Renal pelvis (tissue), 4 donors: ENCODE data around the gene RSF1. TPM values are rescaled to one million over a fixed set of nuclear protein-coding genes. Genes with fewer than 3 reads are reported as not detected.

Experiments
- DNase-seq: peaks from one replicate; pipeline ENCODE4 v3.0.0-alpha.2; 2013
- polyA plus RNA-seq, 3 donors: library from polyadenylated mRNA; unstranded; fragments of 120-200 nt; gene quantifications; one replicate each; pipeline ENCODE4 v1.2.1, GENCODE V29; 2013; ENCODE audit not compliant: insufficient read length in 3 of 3

Gene RSF1
- polyA plus RNA-seq, 3 donors: 64.5 to 67.7 (median 65.2) TPM

DNA sequence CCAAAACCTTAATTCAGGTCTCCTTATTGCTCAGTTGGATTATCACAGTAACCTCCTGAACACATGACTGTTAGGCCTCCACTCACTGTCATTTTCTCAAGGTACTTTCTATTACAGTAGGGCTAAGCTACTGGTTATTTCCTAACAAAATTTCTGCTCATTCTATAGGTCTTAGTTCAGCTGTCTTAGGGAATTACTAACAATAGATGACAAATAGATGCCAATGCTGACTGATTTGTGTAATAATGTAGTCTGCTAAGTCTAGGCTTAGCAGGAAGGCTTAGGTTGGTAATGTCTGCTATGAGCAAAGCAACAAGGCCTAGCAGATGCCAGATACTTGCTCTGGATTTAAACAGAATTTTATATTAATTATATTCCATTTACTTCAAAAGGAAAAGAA is 58.1 kb downstream of the RSF1 start:
- no peak for DNase-seq

DNA sequence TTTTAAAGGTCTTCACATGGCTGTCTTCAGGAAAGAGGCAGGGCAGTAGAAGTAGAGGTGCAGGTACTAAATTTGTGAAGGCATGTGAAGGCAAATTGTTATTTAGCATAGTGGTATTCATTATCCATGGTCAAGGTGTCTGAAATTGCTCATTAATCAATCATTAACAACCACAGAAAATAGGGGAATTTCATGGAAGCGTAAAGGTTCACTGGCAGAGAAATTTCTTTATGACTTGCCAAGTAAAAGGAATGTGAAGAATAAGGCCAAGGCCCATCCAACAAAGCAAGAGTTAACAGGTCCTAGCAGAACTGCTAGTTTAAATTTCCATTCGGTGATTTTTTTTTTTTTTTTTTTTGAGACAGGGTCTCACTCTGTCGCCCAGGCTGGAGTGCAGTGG is 59.0 kb downstream of the RSF1 start:
- no peak for DNase-seq

- no peak for DNase-seq
These were observed 62.2 kb downstream of the RSF1 start for GRCh38 chr11:77758331-77758730.

- no peak for DNase-seq
These were observed 67.3 kb downstream of the RSF1 start for GRCh38 chr11:77753230-77753629.

- DNase-seq: peak; percentile 11
These were observed 68.0 kb downstream of the RSF1 start for GRCh38 chr11:77752516-77752915.

- no peak for DNase-seq
These were observed 69.9 kb downstream of the RSF1 start for GRCh38 chr11:77750394-77751156.

- DNase-seq: no peak
These were observed 71.3 kb downstream of the RSF1 start for GRCh38 chr11:77749232-77749631.

DNA sequence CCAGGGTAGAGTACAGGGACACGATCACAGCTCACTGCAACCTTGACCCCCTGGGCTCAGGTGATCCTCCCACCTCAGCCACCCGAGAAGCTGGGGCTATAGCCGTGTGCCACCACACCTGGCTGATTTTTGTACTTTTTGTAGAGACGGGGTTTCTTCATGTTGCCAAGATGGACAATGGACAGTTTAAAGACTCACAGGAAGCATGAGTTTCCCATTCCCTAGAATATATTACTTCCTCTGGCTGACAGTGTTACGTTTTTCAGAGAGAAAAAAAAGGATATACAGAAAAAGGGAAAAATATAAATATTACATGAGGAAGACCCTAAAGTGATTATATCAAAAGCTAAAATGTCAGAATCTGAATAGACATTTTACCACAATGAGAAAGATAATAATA is 72.3 kb downstream of the RSF1 start:
- no peak for DNase-seq

DNA sequence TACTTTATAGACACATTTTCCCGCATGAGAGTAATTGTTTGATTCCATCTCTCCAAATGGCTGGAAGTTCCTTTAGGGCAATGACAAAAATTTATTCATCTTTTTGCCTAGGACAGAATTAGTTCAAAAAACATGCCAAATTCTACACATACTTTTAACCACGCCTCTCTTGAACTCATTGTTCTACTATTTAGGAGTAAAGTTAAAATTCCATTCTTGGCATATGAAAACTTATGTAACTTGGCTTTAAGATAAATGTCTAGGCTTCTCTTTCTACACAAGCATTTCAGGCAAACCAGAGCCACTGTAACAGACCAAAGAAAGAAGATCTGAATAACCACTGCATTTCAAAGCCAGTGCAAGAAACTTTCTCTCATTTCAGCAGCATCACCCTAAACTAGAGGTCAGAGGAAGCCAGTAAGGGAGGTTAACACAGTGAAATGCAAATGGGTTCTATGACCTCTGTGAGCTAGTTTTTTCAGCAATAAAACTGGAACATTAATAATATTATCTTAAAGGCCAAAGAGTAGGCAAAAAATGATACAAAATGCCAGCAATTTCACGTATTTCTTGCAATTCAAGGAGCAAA is 73.0 kb downstream of the RSF1 start:
- no peak for DNase-seq

GRCh38 chr11:77736473-77736872 is 84.0 kb downstream of the RSF1 start:
- DNase-seq: no peak

DNA sequence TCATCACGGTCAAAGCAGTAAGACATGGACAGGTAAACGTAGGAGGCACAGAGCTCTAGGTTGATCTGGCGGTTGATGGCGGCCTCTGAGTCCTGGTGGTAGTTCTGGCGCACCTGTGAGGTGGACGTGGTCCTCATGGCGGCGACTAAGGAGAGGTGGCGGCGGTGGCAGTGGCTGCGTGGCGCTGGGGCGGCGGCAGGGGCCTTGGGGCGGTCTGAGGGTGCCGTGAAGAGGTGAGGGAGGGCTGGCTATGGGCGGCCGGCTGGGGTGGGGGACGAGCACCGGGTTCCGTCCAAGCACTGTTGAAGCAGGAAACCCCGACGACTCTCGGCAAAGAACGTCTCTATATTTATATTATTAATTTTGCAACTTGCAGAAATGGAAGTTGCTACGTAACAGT is 85.6 kb downstream of the RSF1 start:
- no peak for DNase-seq

- DNase-seq: no peak
These were observed 88.4 kb downstream of the RSF1 start for GRCh38 chr11:77732143-77732542.

GRCh38 chr11:77730789-77731188 is 89.7 kb downstream of the RSF1 start:
- no peak for DNase-seq

GRCh38 chr11:77729063-77729462 is 91.5 kb downstream of the RSF1 start:
- no peak for DNase-seq

- no peak for DNase-seq
These were observed 92.2 kb downstream of the RSF1 start for GRCh38 chr11:77728203-77728786.

- no peak for DNase-seq
These were observed 94.0 kb downstream of the RSF1 start for GRCh38 chr11:77726524-77726923.

DNA sequence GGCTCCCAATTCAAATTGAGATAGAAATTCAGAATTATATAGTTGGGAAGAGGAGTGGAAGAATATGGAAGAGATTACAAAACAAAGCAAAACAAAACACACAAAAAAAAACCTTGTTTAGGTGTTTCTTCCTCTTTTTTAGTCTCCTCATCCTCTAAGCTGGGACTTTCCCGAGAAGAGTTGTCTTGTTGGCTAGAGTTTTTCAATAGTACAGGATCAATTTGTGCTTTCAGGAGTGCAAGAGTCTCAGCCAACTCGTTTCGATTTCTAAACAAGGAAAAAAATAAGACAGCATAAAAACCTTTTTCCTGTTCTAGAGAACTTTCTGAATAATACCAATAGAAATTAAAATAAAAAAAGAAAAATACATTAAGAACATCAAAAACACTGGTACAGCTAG is 95.1 kb downstream of the RSF1 start:
- DNase-seq: no peak

DNA sequence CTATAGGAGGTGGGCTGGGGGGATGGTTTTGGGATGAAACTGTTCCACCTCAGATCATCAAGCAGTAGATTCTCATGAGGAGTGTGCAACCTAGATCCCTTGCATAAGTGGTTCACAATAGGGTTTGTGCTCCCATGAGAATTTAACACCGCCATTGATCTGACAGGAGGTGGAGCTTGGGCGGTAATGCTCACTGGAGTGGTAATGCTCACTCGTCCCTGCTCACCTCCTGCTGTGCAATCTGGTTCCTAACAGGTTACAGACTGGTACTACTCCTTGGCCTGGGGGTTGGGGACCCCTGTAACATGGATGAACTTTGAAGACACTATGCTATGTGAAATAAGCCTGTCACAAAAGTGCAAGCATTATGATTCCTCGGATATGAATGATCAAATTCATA is 95.9 kb downstream of the RSF1 start:
- no peak for DNase-seq

DNA sequence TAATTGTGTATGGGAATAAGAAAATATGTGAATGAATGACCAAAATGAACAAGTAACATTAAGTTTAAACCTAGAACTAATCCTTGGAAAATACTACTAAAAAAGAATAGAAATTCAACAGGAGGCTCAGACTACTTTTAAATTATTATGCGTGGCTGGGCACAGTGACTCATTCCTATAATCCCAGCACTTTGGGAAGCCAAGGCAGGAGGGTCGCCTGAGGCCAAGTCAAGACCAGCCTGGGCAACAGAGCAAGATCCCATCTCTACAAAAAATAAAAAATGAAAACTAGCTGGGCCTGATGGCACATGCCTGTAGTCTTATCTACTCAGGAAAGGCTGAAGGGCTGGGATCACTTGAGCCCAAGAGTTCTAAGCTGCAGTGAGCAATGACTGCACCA is 97.5 kb downstream of the RSF1 start:
- DNase-seq: no peak

GRCh38 chr11:77710358-77710757 is 110.2 kb downstream of the RSF1 start:
- DNase-seq: no peak

DNA sequence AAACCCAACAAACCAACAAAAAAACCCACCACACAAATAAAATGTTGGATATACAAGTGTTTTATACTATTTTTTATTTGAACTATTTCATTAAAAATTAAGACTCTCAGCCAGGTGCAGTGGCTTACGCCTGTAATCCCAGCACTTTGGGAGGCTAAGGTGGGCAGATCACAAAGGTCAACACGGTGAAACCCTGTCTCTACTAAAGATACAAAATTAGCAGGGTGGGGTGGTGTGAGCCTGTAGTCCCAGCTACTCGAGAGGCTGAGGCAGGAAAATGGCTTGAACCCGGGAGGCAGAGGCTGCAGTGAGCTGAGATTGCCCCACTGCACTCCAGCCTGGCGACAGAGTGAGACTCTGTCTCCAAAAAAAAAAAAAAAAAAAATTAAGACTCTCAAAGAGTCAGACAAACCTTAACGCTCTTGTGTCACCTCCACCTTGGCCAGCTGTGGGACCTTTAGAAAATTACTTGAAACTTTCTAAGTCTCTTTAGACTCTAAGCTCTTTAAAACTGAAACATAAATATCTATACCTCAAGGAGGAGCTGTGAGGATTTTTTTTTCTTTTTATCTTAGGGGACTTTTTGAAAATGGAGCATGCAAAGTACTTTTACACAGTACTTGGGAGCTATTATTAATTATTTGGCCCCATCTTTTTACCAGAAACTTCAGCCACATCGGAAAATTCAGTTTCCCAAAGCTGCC is 114.5 kb downstream of the RSF1 start:
- no peak for DNase-seq

DNA sequence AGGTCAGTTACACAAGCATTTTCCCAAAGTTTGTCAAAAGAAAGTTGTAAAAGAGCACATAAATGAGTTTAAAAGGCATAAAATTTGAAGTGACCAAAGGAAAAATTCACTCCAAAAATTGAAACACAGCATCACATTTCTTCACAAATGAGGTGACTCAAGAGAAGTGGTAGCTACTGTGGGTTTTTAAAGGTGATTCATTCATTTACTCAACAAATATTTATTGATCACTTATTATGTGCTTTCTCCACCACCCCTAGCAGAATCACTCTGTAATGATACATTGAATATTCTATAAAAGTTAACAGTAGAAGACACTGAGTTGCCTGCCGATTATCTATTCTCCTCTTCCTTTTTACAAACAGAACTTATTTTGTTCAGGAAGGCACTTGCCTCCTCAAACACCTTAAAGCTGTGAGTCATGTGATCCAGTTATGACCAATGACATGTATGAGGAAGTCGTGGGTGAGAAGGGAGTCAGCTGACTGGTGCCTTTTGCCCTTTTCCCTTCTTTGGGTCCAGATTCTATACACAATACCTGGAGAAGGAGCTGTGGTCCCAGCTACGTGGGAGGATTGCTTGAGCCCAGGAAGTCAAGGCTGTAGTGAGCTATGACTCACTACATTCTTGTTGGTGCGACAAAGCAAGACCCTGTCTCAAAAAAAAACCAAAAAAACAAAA is 115.2 kb downstream of the RSF1 start:
- no peak for DNase-seq
